HG03575 (cell line): ENCODE measurements around the gene AIMP1.
"Not testable (repeated sequence)": the region's sequence is repeated elsewhere in the genome, so short reads cannot be mapped to it uniquely, and the experiment has no call there.

ENCODE experiments used
- ATAC-seq: cut with Tn5 transposase; IDR thresholded peaks from one replicate; pipeline ENCODE4 v1.9.1; 2021; ENCODE audit not compliant: unreplicated experiment, insufficient number of reproducible peaks, low FRiP score; ENCODE audit errors: extremely low read depth

Gene AIMP1

GRCh38 chr4:106384878-106385277, 68.5 kb downstream of the AIMP1 start:
- no peak for ATAC-seq

- ATAC-seq = no peak
Measured at GRCh38 chr4:106385853-106386393, 69.6 kb downstream of the AIMP1 start.

GRCh38 chr4:106395582-106395981, 79.2 kb downstream of the AIMP1 start:
- no peak for ATAC-seq

- not testable (repeated sequence) for ATAC-seq
Measured at GRCh38 chr4:106398898-106399297, 82.5 kb downstream of the AIMP1 start.
